HG03460 (cell line): ENCODE data around the gene CYB561.
A peak's percentile ranks its signal among the peaks of the same experiment; 100 is the strongest.

Experiments used
- ATAC-seq: cut with Tn5 transposase; IDR thresholded peaks from one replicate; pipeline ENCODE4 v1.9.1; 2021; ENCODE audit not compliant: unreplicated experiment

The CYB561 gene, protein sequence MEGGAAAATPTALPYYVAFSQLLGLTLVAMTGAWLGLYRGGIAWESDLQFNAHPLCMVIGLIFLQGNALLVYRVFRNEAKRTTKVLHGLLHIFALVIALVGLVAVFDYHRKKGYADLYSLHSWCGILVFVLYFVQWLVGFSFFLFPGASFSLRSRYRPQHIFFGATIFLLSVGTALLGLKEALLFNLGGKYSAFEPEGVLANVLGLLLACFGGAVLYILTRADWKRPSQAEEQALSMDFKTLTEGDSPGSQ

DNA sequence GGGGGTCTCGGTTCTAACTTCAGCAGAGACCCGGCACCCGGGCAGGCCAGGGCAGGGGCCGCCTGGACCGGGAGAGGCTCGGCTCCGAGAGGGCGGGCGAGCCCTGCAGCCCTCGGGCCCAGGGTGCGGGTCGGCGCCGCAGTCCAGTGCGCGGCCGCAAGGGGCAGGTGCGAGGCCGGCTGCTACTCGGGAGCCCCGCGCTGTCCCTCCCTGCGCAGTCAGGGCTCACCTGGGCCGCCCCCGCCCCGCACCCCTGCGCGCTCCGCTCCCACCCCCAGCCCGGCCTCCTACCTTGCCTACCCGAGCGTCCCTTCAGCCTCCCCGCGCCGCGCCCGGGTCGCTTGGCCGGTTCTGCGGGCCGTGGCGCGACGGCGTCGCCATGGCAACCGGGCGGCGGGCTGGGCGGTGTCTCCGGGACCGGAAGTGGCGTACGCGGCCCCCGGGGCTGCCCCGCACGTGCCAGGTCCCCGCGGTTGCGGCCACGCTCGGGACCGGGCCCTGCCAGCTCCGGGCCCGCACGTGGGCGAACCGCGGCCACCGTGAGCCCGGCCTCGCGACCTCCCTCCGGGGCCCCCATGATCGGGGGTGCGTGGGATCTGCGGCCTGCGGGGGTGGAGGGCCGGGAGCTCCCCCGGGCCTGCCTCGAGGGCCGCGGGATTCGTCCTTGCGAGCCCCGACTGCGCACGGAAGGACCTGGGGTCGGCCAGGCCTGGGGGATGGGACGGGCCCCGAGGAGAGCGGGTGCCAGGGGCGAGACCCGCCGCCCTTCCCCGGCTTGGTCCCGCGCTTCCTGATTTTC, at the start of gene CYB561:
Gene CYB561, minus strand, starts transcription at position 353 of the 799 bp plus-strand sequence. CDS start 8,759 bp downstream, outside the sequence.
- peak; percentile 62 for ATAC-seq

DNA sequence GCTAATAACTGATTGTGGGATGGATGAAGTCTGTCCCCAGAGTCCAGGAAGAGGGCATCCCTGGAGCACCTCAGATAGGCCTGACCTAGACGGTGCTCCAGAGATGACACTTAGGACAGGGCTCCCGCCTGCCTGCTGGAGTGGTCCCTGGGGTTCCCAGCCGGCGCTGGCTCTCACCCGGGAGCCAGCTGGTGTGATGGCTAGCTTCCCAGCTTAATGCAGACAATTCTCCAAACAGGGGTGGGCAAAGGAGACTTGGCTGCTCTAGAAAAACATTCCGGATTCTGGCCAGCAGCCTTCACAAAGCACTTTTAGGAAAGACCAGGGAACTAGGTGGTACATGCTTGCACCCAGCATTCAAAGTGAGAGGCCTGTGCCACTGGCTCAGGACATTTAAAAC, 49.4 kb upstream of the CYB561 start:
- no peak for ATAC-seq

DNA sequence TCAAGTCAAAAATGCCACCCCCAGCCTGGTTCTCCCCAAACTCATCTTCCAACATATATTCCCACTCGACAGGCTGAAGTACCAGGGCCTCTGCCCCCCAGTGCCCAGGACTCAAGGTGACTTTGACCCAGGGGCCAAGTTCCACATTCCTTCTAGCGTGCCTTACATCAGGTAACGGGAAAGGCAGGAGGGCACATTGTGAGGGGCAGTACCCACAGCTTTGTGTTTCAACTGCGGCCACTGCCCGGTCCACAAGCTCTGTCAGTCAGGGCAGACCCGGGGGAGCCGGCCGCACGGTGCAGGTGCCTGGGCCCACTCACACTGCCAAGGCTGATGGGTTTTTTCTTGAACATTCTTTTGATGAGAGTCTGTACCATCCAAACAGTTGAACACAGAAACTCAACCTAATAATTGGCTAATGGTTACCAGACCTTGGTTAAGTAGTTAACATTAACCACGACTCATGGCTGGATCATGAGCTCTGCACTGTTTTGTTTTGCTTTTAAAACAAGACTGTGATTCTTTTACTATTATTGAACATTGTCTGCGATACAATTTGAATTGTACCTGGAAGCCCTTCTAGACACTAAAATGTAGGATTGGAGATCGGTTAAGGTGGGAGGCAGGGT, 48.3 kb upstream of the CYB561 start:
- ATAC-seq: no peak

DNA sequence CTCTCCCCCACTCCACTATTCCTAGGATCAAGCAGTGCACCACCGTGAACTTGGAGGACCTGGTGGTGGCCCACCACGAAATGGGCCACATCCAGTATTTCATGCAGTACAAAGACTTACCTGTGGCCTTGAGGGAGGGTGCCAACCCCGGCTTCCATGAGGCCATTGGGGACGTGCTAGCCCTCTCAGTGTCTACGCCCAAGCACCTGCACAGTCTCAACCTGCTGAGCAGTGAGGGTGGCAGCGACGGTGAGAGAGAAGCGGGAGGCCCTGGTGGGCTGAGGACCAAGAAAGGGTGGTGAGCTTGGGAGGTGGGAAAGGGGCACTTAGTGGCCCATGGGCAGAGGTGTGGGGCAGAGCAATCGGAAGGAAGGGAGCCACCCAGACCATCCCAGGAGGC, 47.3 kb upstream of the CYB561 start:
- no peak for ATAC-seq

DNA sequence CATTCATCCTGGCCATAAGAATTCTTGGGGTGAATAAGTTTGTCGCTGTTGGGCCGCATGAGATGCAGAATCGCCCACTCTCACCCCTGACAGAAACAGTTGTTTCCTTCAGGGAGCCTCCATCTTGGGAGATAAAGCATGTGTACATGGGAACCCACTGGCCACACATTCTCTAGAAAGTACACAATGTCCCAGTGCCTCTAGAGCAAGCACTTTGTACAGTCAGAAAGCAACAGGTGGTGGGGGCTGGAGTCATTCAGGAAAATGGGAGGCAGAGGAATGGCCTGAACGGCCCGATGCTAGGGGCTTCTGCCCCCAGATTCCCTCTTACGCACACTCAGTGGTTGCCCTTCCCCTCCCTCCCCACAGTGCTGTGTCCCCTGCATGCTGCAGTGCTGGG, 46.8 kb upstream of the CYB561 start:
- ATAC-seq: no peak

DNA sequence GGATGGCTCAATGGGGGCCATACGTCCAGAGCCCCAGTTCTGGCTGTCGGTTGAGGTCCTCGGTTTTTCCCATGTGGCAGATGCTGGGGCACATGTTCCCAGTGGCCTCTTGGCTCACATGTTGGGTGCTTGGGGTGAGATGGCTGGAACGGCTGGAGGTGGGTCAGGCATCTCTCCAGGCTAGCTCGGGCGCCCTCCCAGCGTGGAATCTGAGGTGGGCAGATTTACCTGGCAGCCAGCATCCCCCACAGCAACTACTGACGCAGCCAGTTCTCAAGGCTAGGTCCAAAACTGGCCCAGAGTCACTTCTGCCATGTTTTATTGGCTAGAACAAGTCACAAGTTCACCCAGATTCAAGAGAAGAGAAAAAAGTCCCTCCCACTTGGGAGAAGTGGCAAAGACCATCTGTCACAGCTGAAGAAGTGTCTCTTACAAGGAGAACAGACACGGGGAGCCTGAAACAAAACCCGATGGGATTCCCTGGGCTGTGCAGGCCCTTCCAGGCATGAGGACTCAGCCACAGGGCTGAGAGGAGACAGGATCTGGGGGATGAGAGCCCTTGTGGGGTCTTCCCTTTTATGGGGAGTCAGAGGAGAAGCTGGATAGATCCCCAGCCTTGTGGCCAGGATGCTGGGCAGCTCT, 46.0 kb upstream of the CYB561 start:
- no peak for ATAC-seq

DNA sequence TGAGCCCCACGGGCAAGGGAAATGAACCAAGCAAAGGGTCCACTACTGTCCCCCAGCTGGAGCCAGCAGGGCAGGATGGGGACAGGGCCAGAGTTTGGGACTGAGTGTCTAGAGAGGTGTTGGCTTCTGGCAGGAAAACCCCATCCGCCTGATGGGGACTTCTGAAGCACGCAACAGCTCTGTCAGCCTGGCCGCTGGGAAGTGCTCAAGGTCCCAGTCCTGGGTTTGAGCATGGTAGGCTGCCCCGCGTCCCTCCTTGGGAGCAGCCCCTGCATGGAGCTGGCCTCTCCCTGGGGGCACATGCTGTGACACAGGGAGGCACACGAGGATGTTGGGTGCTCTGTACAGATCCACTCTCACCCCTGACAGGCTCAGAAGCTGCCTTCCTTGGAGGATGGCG, 45.3 kb upstream of the CYB561 start:
- no peak for ATAC-seq

DNA sequence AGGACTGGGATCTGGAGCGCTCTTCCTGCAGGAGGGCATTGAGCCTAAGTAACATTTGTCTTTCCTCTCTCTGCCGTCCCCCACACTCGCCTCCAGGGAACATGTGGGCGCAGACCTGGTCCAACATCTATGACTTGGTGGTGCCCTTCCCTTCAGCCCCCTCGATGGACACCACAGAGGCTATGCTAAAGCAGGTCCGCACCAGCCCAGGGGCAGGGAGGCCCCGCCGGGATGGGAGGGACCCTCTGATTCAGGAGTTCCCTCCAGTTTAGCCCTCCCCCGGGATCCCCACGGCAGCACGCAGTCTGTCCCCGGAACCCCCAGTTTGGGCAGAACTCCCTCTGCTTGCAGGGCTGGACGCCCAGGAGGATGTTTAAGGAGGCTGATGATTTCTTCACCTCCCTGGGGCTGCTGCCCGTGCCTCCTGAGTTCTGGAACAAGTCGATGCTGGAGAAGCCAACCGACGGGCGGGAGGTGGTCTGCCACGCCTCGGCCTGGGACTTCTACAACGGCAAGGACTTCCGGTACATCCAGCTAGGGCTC, 44.8 kb upstream of the CYB561 start:
- no peak for ATAC-seq

DNA sequence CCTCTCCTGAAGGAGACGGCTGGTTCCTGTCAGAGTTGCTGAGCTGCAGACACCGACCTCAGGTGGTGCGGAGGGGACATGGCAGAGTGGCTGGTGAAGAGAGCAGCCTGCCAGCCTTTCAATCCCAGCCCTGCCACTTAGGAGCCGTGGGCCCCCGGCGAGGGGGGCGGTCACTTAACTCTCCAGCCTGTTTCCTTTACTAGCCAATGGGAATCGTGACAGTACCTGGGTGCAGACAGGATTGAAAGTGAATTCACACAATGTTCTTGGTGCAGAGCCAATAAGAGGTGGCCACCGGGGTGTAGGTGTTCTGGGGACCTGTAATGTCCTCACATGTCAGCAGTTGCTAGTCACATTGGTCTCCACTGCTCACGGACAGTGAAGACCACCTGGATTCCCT, 44.2 kb upstream of the CYB561 start:
- ATAC-seq: no peak

DNA sequence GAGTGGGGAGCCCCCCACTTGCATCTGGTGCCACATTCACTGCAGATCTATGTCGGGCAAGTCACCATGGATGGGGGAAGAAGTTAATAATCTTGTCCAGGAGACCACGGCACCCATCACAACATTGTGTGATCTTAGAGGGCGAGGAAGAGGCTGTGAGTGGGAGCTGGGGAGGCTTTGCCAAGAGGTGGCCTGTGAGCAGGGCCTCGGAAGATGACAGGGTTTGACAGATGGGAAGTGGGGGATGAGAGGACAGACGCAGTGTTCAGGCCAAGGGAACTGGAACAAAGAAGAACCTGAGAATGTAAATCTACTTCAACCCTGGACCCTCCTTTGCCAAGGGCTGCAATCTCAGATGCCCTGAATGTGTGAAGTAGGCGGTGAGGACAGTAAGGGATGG, 43.2 kb upstream of the CYB561 start:
- ATAC-seq: no peak

DNA sequence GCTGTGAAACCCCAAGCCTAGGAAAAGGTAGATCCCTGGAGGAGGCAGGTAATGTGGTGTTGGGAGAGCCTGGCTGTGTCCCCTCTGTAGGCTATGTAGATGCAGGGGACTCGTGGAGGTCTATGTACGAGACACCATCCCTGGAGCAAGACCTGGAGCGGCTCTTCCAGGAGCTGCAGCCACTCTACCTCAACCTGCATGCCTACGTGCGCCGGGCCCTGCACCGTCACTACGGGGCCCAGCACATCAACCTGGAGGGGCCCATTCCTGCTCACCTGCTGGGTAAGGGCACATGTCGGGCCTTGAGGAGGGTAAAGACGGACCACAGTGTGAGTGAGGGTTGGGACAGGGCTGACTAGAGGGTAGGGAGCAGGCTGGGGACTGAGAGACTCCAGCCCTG, 42.7 kb upstream of the CYB561 start:
- ATAC-seq: no peak

DNA sequence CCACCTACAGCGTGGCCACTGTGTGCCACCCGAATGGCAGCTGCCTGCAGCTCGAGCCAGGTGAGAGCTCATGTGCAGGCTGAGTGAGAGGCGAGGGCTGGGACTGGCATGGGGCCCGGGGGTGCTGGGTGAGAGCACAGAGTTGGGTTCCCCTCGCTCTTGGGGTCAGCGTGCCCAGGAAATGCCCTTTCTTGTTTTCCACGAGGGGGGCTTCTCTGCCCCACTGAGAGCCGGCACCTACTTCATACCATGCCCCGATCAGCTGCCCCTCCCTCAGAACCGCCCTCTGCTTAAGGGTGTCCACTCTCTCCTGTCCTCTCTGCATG, 40.9 kb upstream of the CYB561 start:
- no peak for ATAC-seq

DNA sequence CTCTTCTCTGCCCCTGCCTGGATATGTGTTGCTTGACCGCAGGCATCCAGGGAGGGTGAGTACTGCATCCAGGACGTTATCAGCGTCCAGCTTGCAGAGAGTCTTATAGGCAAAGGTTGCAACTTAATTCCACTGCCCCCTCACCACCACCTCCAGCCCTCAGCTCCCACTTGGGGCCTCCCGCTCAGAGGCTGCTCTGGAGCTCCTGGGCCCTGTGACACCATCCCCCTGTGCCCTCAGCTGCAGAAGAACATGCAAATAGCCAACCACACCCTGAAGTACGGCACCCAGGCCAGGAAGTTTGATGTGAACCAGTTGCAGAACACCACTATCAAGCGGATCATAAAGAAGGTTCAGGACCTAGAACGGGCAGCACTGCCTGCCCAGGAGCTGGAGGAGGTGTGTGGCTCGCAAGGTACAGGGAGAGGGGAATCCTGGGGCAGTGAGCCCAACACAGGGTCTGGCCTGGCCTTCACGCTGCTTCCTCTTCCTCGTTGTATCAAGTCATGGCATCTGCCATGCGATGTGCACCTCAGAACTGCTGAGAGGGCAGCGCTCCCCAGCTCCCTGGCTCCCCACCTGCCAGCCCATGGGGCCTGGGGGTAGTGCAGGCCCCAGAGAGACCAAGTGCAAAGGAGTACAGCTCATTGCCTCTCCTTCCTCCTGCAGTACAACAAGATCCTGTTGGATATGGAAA, 40.4 kb upstream of the CYB561 start:
- ATAC-seq: no peak

DNA sequence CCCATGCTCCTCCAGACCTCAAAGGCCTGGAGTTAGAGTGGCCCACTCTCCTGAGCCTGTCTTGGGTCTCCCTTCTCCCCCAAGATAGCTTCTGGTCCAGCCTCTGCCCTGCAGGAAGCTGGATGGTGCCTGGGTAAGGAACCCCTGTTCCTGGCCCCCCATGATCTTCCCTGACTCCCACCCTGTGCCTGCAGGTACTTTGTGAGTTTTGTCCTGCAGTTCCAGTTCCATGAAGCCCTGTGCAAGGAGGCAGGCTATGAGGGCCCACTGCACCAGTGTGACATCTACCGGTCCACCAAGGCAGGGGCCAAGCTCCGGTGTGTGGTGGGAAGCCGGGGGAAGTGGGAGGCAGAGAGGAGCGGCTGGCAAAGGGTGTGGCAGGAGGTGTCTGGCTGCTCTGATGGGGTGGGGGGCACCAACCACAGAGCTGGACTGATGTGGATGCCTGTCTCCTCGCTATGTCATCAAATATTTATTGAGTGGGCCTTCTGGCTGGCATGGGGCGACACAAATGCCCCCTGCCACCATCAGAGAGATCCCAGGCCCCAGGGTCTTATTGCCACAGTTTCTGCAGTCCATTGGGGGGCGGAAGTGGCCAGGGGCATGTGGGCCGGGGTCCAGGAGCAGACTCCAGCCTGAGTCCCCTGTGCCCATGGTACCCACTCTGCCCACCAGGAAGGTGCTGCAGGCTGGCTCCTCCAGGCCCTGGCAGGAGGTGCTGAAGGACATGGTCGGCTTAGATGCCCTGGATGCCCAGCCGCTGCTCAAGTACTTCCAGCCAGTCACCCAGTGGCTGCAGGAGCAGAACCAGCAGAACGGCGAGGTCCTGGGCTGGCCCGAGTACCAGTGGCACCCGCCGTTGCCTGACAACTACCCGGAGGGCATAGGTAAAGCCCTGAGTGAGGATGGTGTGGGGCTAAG, 37.8 kb upstream of the CYB561 start:
- ATAC-seq: no peak

DNA sequence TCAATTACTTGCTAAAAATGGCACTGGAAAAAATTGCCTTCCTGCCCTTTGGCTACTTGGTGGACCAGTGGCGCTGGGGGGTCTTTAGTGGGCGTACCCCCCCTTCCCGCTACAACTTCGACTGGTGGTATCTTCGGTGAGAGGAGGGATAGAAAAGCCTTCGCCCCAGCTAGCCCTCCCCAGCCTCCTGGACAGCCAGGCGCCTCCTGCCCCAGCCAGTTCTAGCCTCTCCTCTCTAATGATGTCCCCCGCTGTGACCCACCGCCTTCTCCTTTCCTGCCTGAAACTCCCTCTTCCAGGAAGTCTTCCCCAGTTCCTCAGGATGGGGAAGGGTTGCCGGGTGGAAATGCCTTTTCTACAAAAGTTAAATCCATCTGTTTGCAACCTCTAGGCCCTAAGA, 36.9 kb upstream of the CYB561 start:
- no peak for ATAC-seq

DNA sequence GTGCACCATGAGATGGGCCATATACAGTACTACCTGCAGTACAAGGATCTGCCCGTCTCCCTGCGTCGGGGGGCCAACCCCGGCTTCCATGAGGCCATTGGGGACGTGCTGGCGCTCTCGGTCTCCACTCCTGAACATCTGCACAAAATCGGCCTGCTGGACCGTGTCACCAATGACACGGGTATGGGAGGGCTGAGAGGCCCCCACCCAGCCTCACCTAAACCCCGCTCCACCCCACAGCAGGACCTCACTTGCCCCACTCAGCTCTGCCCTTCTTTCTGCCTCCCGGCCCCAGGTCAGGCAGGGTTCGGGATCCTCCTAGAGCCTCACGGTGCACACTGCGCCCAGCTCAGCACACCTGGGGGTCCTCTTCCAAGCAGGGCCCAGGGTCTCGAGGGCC, 36.4 kb upstream of the CYB561 start:
- no peak for ATAC-seq

DNA sequence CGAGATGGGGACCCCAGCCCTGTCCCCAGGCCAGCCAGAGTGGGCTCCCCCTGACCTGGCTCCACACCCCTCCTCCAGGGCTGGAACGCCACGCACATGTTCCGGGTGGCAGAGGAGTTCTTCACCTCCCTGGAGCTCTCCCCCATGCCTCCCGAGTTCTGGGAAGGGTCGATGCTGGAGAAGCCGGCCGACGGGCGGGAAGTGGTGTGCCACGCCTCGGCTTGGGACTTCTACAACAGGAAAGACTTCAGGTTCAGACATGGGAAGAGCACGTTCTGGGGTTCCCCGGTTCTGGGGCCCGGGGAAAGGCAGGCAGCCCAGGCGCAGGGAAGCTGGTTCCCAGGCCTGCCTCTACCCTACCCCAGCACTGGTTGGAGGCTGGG, 35.4 kb upstream of the CYB561 start:
- no peak for ATAC-seq

DNA sequence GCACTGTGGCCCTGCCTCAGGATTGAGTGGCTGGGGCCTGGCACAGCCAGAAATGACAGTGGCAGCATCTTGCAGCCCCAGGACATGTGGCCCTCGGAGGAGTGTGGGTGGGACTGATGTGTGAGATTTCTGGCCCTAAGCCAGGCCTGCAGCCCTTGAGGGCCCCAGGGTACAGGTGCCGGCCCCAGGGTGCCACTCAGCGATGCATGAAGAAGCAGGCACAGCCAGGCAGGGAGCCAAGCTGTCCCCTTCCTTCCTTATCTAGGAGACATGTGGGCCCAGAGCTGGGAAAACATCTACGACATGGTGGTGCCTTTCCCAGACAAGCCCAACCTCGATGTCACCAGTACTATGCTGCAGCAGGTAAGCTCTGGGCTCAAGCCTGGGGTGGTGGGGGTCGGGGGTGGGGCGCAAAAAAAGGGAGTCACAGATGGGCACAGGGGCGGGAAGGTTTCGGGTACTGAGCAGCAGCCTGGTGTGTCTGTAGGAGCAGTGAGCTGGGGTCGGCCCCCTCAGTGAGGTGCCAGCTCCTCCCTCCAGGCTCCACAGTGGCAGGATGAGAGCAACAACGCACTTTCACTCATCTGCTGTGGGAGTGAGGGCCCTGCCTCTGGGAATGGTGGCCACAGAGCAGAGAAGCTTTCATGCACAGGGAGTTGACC, 34.9 kb upstream of the CYB561 start:
- no peak for ATAC-seq

DNA sequence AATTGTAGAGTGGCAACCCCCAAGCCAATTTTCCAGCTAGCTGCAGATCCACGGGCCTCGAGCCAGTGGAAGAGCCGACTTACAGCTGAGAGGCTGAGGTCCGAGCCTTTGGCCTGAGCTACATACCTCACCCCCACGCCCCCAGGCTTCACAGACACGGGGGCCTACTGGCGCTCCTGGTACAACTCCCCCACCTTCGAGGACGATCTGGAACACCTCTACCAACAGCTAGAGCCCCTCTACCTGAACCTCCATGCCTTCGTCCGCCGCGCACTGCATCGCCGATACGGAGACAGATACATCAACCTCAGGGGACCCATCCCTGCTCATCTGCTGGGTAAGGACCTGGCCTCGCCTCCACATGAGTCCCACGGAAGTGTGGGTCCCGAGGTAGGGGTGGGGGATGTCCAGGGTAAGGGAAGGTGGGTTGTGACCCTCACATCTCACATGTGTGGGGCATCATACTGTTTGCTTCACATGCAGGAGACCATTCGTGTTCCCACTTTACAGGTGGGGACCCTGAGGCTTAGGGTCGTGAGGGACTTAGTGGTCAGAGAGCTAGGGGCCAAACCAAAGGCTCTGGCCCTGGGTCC, 34.2 kb upstream of the CYB561 start:
- ATAC-seq: no peak
